SU-DHL-6 (cell line): ENCODE results near the gene LRRC4C.

Experiments
- H2AFZ ChIP-seq: fragments of 200-600 bp; sonication (generic); 2 replicates; pipeline ENCODE4 v1.6.1; 2014; ENCODE audit warnings: low read depth, mild to moderate bottlenecking, moderate library complexity, mixed read lengths, antibody characterized with exemption, low read length; ENCODE audit not compliant: severe bottlenecking
- H3F3A ChIP-seq: fragments of 200-600 bp; shearing (Covaris generic); 2 replicates; pipeline ENCODE4 v1.6.0; 2016; ENCODE audit warnings: antibody characterized with exemption, mild to moderate bottlenecking; ENCODE audit not compliant: insufficient read depth
- H3K27ac ChIP-seq: fragments of 200-600 bp; sonication (generic); 2 replicates; pipeline ENCODE4 v1.5.1; 2016; ENCODE audit warnings: low read depth, mild to moderate bottlenecking, low read length, moderate library complexity, mixed read lengths
- H3K27me3 ChIP-seq: fragments of 200-600 bp; sonication (generic), shearing (Covaris generic); 2 replicates; pipeline ENCODE4 v1.6.0; 2014; ENCODE audit warnings: mild to moderate bottlenecking, low read length
- H3K36me3 ChIP-seq: fragments of 200-600 bp; sonication (generic); 2 replicates; pipeline ENCODE4 v1.6.1; 2014; ENCODE audit warnings: mild to moderate bottlenecking, low read length, mixed read lengths
- H3K4me2 ChIP-seq: fragments of 300-600, 200-600 bp; shearing (Covaris generic), sonication (generic); 2 replicates; pipeline ENCODE4 v1.6.0; 2014; ENCODE audit warnings: low read length, low read depth, mild to moderate bottlenecking; ENCODE audit not compliant: poor library complexity, severe bottlenecking
- H3K4me3 ChIP-seq: fragments of 200-600 bp; sonication (generic); 2 replicates; pipeline ENCODE4 v1.5.1; 2014; ENCODE audit warnings: antibody characterized with exemption, low read length, mild to moderate bottlenecking, mixed read lengths; ENCODE audit not compliant: insufficient read depth, poor library complexity, severe bottlenecking
- H3K79me2 ChIP-seq: fragments of 200-600 bp; sonication (generic); 2 replicates; pipeline ENCODE4 v1.6.1; 2014; ENCODE audit warnings: mild to moderate bottlenecking, low read length, moderate library complexity; ENCODE audit not compliant: insufficient read depth
- H3K9ac ChIP-seq: fragments of 200-600 bp; sonication (generic); 2 replicates; pipeline ENCODE4 v1.7.0; 2014; ENCODE audit warnings: mild to moderate bottlenecking, low read length
- H3K9me2 ChIP-seq: fragments of 200-600 bp; sonication (generic); replicated peaks from 2 replicates; pipeline ENCODE4 v1.6.1; 2014; ENCODE audit warnings: low read length; ENCODE audit not compliant: insufficient read depth
- H3K9me3 ChIP-seq: fragments of 200-600 bp; sonication (generic); 2 replicates; pipeline ENCODE4 v1.6.1; 2014; ENCODE audit warnings: low read length, mixed read lengths; ENCODE audit not compliant: insufficient read depth
- H4K20me1 ChIP-seq: fragments of 200-600 bp; sonication (generic); 2 replicates; pipeline ENCODE4 v1.6.1; 2014; ENCODE audit warnings: low read depth, mild to moderate bottlenecking, antibody characterized with exemption, low read length, moderate library complexity, mixed read lengths
- CTCF ChIP-seq: fragments of 200-600 bp; sonication (generic); IDR thresholded peaks from one replicate; pipeline ENCODE4 v1.5.1; 2017; ENCODE audit warnings: antibody characterized with exemption, mild to moderate bottlenecking, low read length, moderate library complexity; ENCODE audit not compliant: insufficient read depth, poor library complexity, severe bottlenecking
- EZH2phosphoT487 ChIP-seq: fragments of 200-600 bp; sonication (generic), shearing (Covaris generic); conservative IDR thresholded peaks from 2 replicates; pipeline ENCODE4 v1.6.1; 2018; ENCODE audit warnings: mild to moderate bottlenecking, antibody characterized with exemption, low read length, moderate library complexity, mixed read lengths

LRRC4C gene

GRCh38 chr11:40179541-40179940, 1279.9 kb downstream of the LRRC4C start:
- H3K4me3 ChIP-seq = no peak overlapping the region
- no peaks in the 10 kb centered on the region for H3K9me2 ChIP-seq
- no peak overlapping the region for H3K4me2 ChIP-seq
- H4K20me1 ChIP-seq = no peaks in the 10 kb centered on the region
- no peaks in the 10 kb centered on the region for H3K36me3 ChIP-seq
- TF ChIP-seq EZH2phosphoT487 (no peak), CTCF (no peak)
- H3K27ac ChIP-seq = no peak overlapping the region
- no peaks in the 10 kb centered on the region for H3F3A ChIP-seq
- H3K79me2 ChIP-seq = no peaks in the 10 kb centered on the region
- no peaks in the 10 kb centered on the region for H3K27me3 ChIP-seq
- no peaks in the 10 kb centered on the region for H3K9me3 ChIP-seq
- H3K9ac ChIP-seq = no peak overlapping the region
- H2AFZ ChIP-seq = no peak overlapping the region

DNA sequence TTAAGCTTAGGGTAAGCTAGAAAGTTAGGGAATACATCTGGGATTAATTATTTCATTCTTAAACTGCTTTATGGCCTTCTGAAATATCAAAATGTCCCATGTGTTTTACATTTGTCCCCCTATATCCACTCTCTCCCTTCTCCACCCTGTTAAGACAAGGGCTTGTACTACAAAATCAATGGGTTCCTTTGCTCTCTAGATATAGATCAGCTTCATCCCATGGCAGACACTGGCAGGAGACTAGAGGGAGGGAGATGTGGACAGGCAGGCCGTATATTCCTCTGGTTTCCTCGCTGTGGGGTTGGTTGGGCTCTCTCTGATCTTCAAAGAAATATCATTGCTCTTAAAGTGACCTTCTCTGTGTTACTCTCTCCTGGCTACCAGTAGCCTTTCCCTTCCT, 1281.0 kb downstream of the LRRC4C start:
- Histone ChIP-seq H3K27ac (no peak overlapping the region), H3K9ac (no peak overlapping the region)
- no peak for TF ChIP-seq CTCF

GRCh38 chr11:40175980-40176379, 1283.5 kb downstream of the LRRC4C start:
- Histone ChIP-seq H3K9me2 (no peaks in the 10 kb centered on the region), H3K27ac (no peak overlapping the region)
- TF ChIP-seq CTCF = no peak
- no peak for TF ChIP-seq EZH2phosphoT487

More for the DNA sequence above, 1281.0 kb downstream of the LRRC4C start:
- Histone ChIP-seq H3K27me3 (no peaks in the 10 kb centered on the region), H3K79me2 (no peaks in the 10 kb centered on the region), H3K9me2 (no peaks in the 10 kb centered on the region), H3K9me3 (no peaks in the 10 kb centered on the region), H2AFZ (no peak overlapping the region), H3K4me3 (no peak overlapping the region), H4K20me1 (no peaks in the 10 kb centered on the region), H3K36me3 (no peaks in the 10 kb centered on the region), H3K4me2 (no peak overlapping the region), H3F3A (no peaks in the 10 kb centered on the region)

GRCh38 chr11:40170078-40170477, 1289.4 kb downstream of the LRRC4C start:
- no peaks in the 10 kb centered on the region for H3K79me2 ChIP-seq
- TF ChIP-seq CTCF (no peak), EZH2phosphoT487 (no peak)
- no peak overlapping the region for H2AFZ ChIP-seq
- H3F3A ChIP-seq = no peaks in the 10 kb centered on the region
- no peak overlapping the region for H3K27ac ChIP-seq
- H4K20me1 ChIP-seq = no peaks in the 10 kb centered on the region
- no peaks in the 10 kb centered on the region for H3K9me2 ChIP-seq
- no peaks in the 10 kb centered on the region for H3K27me3 ChIP-seq
- no peaks in the 10 kb centered on the region for H3K36me3 ChIP-seq
- H3K4me2 ChIP-seq = no peak overlapping the region
- no peaks in the 10 kb centered on the region for H3K9me3 ChIP-seq
- H3K4me3 ChIP-seq = no peak overlapping the region
- H3K9ac ChIP-seq = no peak overlapping the region

More at GRCh38 chr11:40175980-40176379, 1283.5 kb downstream of the LRRC4C start:
- no peak overlapping the region for H2AFZ ChIP-seq
- no peaks in the 10 kb centered on the region for H3K9me3 ChIP-seq
- H3K36me3 ChIP-seq = no peaks in the 10 kb centered on the region
- H3K4me3 ChIP-seq = no peak overlapping the region
- H3K4me2 ChIP-seq = no peak overlapping the region
- H3F3A ChIP-seq = no peaks in the 10 kb centered on the region
- H3K27me3 ChIP-seq = no peaks in the 10 kb centered on the region
- no peaks in the 10 kb centered on the region for H3K79me2 ChIP-seq
- H4K20me1 ChIP-seq = no peaks in the 10 kb centered on the region
- no peak overlapping the region for H3K9ac ChIP-seq
